ENCODE measurements around the gene RNF168.
A peak's percentile ranks its signal among the peaks of the same experiment; 100 is the strongest.

The RNF168 gene

DNA sequence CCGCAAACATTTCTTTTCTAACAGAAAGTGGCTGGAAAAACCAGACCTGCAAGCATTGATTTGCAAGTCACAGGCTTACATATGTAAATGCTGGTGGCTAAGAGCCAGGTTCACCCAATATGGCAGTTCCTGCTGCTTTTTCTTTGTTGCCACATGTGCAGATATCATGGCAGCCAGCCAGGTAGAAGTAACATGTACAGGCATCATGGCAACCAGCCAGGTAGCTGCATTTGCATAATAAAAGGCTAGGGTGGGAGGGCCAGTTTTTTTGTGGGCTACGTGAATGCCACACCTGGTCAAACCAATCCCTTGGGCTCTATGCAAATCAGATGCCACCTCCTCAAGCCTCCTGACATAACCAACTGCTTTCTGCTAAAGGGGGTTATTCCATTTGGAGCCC lies 14.4 kb upstream of the RNF168 start:
- H3K4me1 ChIP-seq (ENCODE audit: low read depth, poor library complexity, severe bottlenecking), result peaks cover 39% of the 10 kb centered on the region
- no peak overlapping the region; the same call in 1 of the 2 replicates for H3K9ac ChIP-seq
- no peak overlapping the region for H3K4me3 ChIP-seq (IDR thresholded peaks at IDR 0.05; ENCODE audit: insufficient read depth, low read depth, low read length)
- peak overlapping the region; percentile 39; the same call in 1 of the 2 replicates for H3K27ac ChIP-seq
- TF ChIP-seq, protein P1, sequence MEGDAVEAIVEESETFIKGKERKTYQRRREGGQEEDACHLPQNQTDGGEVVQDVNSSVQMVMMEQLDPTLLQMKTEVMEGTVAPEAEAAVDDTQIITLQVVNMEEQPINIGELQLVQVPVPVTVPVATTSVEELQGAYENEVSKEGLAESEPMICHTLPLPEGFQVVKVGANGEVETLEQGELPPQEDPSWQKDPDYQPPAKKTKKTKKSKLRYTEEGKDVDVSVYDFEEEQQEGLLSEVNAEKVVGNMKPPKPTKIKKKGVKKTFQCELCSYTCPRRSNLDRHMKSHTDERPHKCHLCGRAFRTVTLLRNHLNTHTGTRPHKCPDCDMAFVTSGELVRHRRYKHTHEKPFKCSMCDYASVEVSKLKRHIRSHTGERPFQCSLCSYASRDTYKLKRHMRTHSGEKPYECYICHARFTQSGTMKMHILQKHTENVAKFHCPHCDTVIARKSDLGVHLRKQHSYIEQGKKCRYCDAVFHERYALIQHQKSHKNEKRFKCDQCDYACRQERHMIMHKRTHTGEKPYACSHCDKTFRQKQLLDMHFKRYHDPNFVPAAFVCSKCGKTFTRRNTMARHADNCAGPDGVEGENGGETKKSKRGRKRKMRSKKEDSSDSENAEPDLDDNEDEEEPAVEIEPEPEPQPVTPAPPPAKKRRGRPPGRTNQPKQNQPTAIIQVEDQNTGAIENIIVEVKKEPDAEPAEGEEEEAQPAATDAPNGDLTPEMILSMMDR (conservative IDR thresholded peaks at IDR 0.05; ENCODE audit: low read depth, low read length), result no peak
- H3K79me2 ChIP-seq (ENCODE audit: insufficient read depth, low read depth), result no peaks in the 10 kb centered on the region
- peak overlapping the region; percentile 31; the same call in 1 of the 2 replicates for H2AFZ ChIP-seq (ENCODE audit: low read depth)
- no peaks in the 10 kb centered on the region for H3K27me3 ChIP-seq (ENCODE audit: insufficient read depth, low read depth)
- H3K36me3 ChIP-seq (ENCODE audit: insufficient read depth), result no peaks in the 10 kb centered on the region
- H4K20me1 ChIP-seq (ENCODE audit: insufficient read depth), result no peaks in the 10 kb centered on the region
- peak overlapping the region; percentile 66 for H3K4me2 ChIP-seq

DNA sequence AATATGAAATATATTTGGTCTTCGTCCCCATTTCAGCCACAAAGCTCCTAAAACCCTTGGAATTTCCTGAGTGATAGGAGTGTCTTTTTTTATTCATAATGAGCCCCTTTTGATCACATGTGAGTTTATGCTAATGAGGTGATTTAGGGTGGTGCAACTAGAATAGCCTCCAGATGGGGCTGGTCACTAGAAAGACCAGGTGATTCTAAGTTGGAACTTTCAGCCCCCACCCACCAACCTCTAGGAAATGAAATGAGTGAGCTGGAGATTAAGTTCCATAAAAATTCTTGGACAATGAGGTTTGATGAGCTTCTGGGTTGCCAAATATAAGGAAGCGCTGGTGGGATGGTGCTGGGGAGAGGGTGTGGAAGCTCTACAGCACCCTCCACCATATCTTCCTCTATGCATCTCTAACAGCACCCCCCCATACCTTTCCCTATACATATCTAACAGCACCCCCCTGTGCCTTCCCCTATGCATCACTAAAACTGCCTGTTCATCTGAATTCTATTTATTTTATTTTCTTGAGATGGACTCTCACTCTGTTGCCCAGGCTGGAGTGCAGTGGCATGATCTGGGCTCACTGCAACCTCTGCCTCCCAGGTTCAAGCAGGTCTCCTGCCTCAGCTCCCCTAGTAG lies 13.7 kb upstream of the RNF168 start:
- Histone ChIP-seq H3K4me1 (ENCODE audit: low read depth, poor library complexity, severe bottlenecking) (peaks cover 45% of the 10 kb centered on the region), H3K4me3 (IDR thresholded peaks at IDR 0.05; ENCODE audit: insufficient read depth, low read depth, low read length) (no peak overlapping the region), H3K27ac (peak overlapping the region; percentile 39; the same call in 1 of the 2 replicates), H3K9ac (no peak overlapping the region; the same call in 1 of the 2 replicates), H3K79me2 (ENCODE audit: insufficient read depth, low read depth) (no peaks in the 10 kb centered on the region), H3K27me3 (ENCODE audit: insufficient read depth, low read depth) (no peaks in the 10 kb centered on the region), H2AFZ (ENCODE audit: low read depth) (0 out of 2 replicates have a peak overlapping the region, but pooled peaks have one; percentile 31), H3K4me2 (peak overlapping the region; percentile 66), H3K36me3 (ENCODE audit: insufficient read depth) (no peaks in the 10 kb centered on the region), H4K20me1 (ENCODE audit: insufficient read depth) (no peaks in the 10 kb centered on the region)
- TF ChIP-seq, protein P1 (conservative IDR thresholded peaks at IDR 0.05; ENCODE audit: low read depth, low read length), result no peak

DNA sequence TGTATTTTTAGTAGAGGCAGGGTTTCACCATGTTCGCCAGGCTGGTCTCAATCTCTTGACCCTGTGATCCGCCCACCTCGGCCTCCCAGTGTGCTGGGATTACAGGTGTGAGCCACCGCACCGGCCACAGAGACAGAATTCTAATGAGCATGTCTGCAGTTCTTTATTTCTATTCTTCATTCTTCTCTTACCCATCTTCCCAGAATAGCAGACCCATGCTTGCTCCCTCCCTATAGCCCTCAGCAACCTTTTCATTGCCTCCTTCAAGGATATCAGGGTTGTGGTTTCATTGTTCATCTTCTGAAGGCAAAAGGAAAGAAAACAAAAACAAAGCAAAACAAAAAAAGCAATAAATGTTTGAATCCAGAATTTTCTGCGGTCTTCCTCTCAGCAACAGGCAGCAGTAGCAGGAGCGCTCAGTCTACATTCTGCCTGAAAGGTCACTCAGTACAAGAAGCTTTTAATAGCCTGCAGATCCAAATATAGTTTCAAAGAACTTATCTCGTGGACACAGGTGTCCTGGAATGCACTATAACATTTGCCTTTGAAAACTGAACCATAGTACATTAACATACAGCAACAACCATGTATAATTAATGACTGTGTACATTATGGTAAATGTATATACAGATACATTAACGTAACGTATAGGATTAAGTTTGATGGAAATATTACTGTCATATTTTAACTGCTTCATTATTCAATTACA lies 11.5 kb upstream of the RNF168 start, which contains the start of gene SMCO1:
Gene SMCO1 (minus strand): TSS at position 434 of the 709 bp plus-strand sequence. CDS start 137 bp downstream, at position 297.
- no peak within 1 kb of the TSS for H3K9ac ChIP-seq
- H3K4me3 ChIP-seq (IDR thresholded peaks at IDR 0.05; ENCODE audit: insufficient read depth, low read depth, low read length), result no peak within 1 kb of the TSS
- no peaks in the 10 kb centered on the region for H3K79me2 ChIP-seq (ENCODE audit: insufficient read depth, low read depth)
- no peaks in the 10 kb centered on the region for H4K20me1 ChIP-seq (ENCODE audit: insufficient read depth)
- H2AFZ ChIP-seq (ENCODE audit: low read depth), result no peak within 1 kb of the TSS
- no peaks in the 10 kb centered on the region for H3K27me3 ChIP-seq (ENCODE audit: insufficient read depth, low read depth)
- no peaks in the 10 kb centered on the region for H3K36me3 ChIP-seq (ENCODE audit: insufficient read depth)
- H3K27ac ChIP-seq, result no peak within 1 kb of the TSS
- no peak within 1 kb of the TSS for H3K4me2 ChIP-seq
- H3K4me1 ChIP-seq (ENCODE audit: low read depth, poor library complexity, severe bottlenecking), result peaks cover 52% of the 10 kb centered on the region
- TF ChIP-seq, protein P1 (conservative IDR thresholded peaks at IDR 0.05; ENCODE audit: low read depth, low read length), result no peak

DNA sequence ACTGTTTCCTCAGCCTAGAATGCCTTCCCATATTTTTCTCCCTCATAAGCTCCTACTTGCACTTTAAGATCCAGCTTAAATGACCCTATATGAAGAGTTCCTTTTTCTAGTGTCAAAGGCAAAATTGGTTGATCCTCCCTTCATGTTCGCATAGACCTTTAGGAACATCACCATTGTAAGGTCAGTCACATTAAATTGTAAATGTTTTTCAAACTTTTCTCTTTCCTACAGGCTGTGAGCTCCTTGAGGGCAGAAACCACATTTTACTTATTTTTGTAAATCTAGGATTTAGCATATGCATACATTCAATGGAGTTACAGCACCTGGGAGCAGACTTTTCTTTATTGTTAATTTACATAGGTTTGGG lies 10.8 kb upstream of the RNF168 start:
- Histone ChIP-seq H3K27ac (no peak overlapping the region), H2AFZ (ENCODE audit: low read depth) (no peak overlapping the region), H3K36me3 (ENCODE audit: insufficient read depth) (no peaks in the 10 kb centered on the region), H3K79me2 (ENCODE audit: insufficient read depth, low read depth) (no peaks in the 10 kb centered on the region), H4K20me1 (ENCODE audit: insufficient read depth) (no peaks in the 10 kb centered on the region), H3K4me1 (ENCODE audit: low read depth, poor library complexity, severe bottlenecking) (peaks cover 49% of the 10 kb centered on the region), H3K4me3 (IDR thresholded peaks at IDR 0.05; ENCODE audit: insufficient read depth, low read depth, low read length) (no peak overlapping the region), H3K9ac (no peak overlapping the region), H3K27me3 (ENCODE audit: insufficient read depth, low read depth) (no peaks in the 10 kb centered on the region), H3K4me2 (no peak overlapping the region)
- TF ChIP-seq, protein P1 (conservative IDR thresholded peaks at IDR 0.05; ENCODE audit: low read depth, low read length), result no peak
